GM21526 (cell line): ENCODE results near the gene ZNF746.

Experiments used
- ATAC-seq: cut with Tn5 transposase; IDR thresholded peaks from one replicate; pipeline ENCODE4 v1.9.1; 2021; ENCODE audit warnings: moderate library complexity; ENCODE audit not compliant: unreplicated experiment, low FRiP score

The ZNF746 gene

GRCh38 chr7:149493366-149493765 lies 4.2 kb downstream of the ZNF746 start:
- no peak for ATAC-seq

GRCh38 chr7:149490083-149490760 lies 7.4 kb downstream of the ZNF746 start:
- ATAC-seq, result no peak

GRCh38 chr7:149489391-149490024 lies 8.1 kb downstream of the ZNF746 start:
- no peak for ATAC-seq

GRCh38 chr7:149479568-149479967 lies 18.0 kb downstream of the ZNF746 start:
- no peak for ATAC-seq

GRCh38 chr7:149478754-149479153 lies 18.9 kb downstream of the ZNF746 start:
- no peak for ATAC-seq

- ATAC-seq, result no peak
Measured at GRCh38 chr7:149477494-149478443, 19.8 kb downstream of the ZNF746 start.

- ATAC-seq, result no peak
Measured at GRCh38 chr7:149476791-149477190, 20.8 kb downstream of the ZNF746 start.

GRCh38 chr7:149475121-149476045 lies 22.2 kb downstream of the ZNF746 start:
- ATAC-seq, result no peak

- no peak for ATAC-seq
Measured at GRCh38 chr7:149474309-149475120, 23.1 kb downstream of the ZNF746 start.

- ATAC-seq, result no peak
Measured at GRCh38 chr7:149473251-149473650, 24.4 kb downstream of the ZNF746 start.

GRCh38 chr7:149471289-149471953 lies 26.2 kb downstream of the ZNF746 start:
- ATAC-seq, result no peak

GRCh38 chr7:149469806-149470205 lies 27.8 kb downstream of the ZNF746 start:
- no peak for ATAC-seq

GRCh38 chr7:149468208-149468607 lies 29.4 kb downstream of the ZNF746 start:
- no peak for ATAC-seq

- ATAC-seq, result no peak
Measured at GRCh38 chr7:149467321-149467859, 30.2 kb downstream of the ZNF746 start.

- no peak for ATAC-seq
Measured at GRCh38 chr7:149466364-149466763, 31.2 kb downstream of the ZNF746 start.

GRCh38 chr7:149463500-149464161 lies 34.0 kb downstream of the ZNF746 start:
- no peak for ATAC-seq

- ATAC-seq, result no peak
Measured at GRCh38 chr7:149462101-149462520, 35.5 kb downstream of the ZNF746 start.
